Nucleus accumbens (tissue), 56 donors: ENCODE measurements around the gene CRELD1.

Experiments
- DNase-seq, 56 donors: peaks; one replicate each; lab custom pipeline; 2025; lab: John Stamatoyannopoulos, UW

The CRELD1 gene

DNA sequence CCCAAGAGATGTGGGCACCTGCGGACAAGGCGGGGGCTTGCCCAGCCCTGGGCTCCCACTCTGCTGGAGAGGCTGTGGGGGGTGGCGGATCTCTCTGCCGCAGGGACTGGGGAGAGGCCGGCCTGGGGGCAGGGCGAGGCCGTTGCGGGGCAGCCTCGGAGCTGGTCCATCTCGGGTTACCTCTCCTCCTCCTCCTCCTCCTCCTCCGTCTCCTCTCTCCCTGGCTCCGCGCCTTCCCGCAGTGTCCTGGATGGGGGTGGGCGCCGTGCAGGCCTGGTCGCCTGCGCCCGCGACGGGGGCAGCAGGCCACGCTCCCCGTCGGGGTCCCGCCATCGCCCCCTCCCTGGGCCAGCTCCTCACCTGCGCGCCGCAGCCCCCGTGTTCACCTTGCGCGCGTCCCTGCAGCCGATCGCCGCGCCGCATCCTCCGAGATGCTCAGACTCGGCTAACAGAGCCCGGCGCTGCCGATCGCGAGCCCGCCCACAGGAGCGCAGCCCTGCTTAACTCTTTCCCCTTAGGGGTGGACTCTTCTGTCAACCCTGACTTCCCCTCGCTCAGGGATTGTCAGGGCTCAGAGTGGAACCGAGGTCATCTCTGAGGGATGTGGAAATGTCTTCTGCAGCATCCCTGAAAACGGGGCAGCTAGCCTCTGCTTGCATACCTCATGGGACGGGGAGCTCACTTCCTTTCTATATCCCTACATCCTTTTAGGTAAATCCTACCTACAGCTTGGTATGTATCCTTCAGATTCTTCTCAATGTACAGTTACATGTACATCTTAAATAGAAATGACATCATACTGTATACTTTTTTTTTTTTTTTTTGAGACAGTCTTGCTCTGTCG, 18.6 kb downstream of the CRELD1 start, which contains the start of gene PRRT3:
PRRT3 (minus strand) TSS at position 447 of the 844 bp plus-strand sequence. CDS start 2,293 bp downstream, outside the sequence.
- DNase-seq, result peak in 21 of 56 donors; percentile 12 to 71 (median 44)

DNA sequence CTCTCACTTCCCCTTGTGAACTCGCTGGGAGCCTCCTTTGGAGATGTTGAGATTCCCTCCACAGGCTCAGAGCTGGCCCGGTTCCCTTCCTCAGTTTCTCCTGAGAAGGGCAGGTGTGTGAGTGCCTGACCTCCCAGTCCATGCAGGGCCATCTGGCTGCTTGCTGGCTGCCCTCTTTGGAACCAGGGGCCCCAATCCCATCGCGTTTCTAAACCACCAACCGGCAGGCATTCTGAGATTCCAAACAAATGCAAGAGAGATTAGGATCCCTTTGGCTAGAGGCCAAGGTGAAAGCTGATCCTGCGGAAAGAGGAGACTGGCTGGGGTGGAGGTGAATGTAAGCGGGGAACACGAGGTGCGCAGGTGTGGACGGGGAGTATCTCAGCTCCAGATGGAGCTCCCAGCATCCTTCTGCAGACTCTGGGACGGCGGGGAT, 21.5 kb downstream of the CRELD1 start:
- DNase-seq, result no peak

DNA sequence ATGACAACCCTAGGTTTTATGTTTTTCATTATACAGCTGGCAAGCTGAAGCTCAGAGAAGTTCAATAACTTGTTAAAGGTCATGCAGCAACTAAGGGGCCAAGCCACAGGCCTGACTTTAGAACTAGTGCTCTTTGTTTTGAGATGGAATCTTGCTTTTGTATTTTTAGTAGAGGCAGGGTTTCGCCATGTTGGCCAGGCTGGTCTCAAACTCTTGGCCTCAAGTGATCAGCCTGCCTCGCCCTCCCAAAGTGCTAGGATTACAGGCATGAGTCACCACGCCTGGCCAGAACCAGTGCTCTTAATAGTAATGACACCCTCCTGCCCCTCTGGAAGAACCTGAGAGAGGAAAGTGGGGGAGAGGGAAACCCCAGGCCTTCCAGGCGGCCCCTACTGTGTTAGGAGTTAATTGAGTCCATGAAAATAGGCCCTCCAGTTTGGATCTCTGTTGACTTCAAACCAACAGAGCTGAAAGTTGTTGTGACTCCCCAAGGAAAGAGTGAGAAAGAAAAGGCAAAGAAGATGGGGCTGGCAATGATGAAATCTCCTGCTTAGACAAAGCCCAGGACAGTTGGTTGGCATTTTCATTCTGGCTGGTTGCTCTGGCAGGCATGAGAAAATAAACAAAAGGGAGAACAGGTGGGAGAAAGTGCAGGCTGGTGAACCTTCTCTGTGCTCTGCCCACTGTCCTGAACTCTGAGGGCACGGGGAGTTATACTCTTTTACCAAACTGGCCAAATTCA, 22.1 kb downstream of the CRELD1 start:
- no peak for DNase-seq

DNA sequence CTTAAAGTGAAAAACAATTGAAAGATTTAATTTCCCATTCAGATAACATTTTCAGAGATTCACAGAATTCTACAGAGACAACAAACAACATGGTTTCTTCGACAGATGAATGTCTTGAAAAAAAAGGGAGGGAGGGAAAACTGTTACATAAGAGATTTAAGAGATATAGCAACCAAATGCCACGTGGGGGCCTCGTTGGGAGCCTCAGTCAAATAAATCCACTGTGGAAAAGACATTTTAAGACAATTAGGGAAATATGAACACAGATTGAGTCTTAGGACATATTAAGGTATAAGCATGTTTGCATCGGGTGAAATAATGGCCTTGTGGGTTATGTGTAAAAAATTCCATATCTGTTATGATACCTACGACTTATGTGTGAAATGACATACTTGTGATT, 23.6 kb downstream of the CRELD1 start:
- DNase-seq, result peak in 6 of 56 donors; percentile 14 to 58 (median 31)

DNA sequence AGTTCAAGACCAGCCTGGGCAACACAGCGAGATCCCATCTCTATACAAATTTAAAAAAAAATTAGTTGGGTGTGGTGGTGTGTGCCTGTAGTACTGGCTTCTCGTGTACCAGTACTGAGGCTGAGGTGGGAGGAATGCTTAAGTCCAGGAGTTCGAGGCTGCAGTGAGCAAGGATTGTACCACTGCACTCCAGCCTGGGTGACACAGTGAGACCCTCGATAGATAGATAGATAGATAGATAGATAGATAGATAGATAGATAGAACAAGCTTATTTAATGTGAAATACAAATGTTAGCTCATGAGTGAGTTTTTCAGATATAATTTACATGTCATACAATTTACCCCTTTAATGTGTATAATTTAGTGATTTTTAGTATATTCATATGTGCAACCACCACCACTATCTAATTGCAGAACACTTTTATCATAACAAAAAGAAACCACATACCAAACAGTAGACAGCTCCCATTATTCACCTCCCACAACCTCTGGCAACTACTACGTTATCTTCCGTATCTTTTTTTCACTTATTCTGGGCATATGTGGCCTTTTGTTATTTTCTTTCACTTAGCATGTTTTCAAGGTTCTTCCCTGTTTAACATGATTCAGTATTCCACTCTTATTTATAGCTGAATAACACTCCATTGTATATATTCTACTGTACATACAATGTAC, 31.7 kb downstream of the CRELD1 start:
- no peak for DNase-seq

DNA sequence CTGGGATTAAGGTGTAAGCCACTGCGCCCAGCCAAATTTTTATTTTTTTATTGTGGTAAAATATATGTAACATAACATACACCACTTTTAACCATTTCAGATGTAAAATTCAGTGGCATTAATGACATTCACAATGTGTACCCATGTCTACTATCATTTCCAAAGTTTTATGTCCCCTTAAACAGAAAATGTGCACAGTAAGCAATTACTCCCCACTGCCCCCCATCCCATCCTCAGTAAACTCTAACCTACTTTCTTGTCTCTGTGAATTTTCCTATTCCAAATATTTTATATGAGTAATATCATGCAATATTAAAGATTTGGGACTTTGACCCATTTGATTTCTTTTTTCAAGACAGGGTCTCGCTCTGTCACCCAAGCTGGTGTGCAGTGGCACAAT, 33.2 kb downstream of the CRELD1 start:
- DNase-seq, result no peak

DNA sequence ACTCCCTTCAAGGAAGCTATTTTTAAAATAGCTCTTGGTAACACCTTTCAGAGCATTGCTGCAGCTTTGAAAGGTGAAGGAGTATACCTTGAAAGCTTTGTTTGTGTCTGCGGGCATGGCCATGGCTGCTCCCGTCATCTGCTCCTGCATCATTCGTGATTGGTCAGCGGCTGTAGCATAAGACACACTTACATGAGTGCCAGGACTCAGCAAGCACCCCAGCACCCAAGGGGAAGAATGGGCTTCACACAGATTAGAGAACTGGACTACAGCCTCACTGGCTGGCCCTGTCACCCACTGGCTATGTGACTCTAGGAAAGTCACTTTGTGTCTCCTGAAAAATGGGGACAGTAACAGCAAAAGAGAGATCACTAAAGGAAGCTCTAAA, 36.0 kb downstream of the CRELD1 start:
- DNase-seq, result no peak

DNA sequence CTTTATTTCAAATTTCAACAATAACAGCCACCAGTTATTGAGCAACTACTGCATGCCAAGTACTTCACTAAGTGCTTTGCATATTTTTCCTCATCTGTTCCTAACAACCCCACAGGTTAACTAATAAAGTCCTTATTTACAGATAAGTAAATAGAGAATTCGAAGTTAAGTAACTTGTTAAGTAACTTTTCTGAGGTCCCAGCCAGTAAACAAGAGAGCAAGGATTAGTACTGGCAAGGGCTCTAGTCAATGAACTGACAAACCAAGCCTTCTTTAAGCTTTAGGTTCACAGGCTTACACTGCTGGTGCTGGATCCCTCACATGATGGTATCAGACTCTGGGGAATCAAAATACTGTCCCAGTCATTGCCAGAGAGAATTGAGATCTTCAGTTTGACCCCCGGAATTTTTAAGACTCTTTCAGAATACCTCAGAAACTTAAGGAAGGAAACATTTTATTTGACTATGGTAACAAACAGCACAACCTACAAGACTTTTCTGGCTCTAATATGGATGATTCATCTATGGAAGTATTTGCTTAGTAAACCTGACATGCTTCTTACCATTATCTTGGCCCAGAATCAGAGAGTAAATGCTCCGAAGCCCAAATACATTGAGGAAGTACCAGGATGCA, 36.5 kb downstream of the CRELD1 start:
- DNase-seq, result no peak

DNA sequence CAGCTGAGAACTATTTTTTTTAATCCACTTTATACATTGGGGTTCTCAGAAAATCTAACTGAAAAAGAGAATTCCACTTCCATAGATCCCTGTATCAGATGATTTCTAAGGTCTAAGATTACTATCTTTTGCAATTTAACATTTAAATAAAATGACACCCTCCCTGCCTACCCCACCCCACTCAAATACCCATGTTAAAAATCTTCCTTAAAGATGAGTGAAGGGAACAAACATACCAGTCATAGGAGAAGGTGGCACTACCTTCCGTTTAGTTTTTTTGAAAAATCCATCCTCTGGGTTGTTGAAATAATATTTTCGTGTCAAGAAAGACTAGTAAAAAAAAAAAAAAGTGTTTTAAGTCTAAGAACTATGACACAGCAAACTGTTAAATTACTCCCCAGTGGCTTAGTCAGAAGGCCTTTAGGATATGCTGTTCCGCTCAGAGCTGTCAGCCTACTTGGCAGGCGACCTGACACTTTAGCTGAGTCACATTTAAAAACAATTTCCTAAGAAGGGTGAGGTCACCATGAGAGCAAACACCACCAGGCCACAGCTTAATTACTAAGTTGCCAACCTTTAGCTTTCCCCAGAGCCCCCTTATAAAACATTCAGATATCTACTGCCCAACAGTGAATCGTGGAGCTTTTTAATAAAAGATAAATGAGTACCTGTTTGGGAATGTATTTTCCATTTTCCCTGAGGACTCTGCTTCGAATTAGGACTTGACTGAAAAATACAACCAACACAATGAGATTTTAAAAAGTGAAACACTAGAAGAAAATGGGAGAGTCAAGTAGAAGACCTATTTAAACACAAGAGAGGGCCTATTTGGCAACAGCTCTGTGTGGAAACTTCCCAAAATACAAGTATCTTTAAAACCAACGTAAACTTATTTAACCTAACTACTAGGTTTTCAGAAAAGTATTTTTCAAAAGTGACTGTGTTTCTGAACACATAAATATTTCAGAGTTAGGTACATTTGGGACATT, 43.4 kb downstream of the CRELD1 start:
- peak in 25 of 56 donors; percentile 2 to 54 (median 22) for DNase-seq

DNA sequence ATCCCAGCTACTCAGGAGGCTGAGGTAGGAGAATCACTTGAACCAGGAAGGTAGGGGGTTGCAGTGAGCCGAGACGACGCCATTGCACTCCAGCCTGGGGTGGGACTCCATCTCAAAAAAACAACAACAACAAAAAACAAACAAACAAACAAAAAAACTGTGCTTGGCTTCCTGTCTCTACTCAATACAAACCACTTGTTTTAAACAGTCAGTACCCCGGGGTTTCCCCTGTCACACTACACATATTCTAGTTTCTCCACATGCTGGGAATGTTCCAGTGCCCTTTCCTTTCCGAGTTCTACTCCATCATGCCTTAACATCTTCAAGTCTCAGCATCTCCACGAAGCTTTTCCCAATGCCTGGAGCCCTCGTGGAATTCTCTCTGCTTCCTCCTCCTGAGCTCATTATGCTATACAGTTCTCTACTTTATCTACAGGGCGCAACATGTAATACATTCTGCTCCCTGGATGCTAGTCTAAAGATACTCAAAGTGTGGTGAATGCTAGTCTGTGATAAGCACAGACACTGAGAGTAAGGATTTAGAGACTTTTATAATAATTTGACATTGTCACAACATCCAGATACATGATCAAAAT, 45.2 kb downstream of the CRELD1 start:
- DNase-seq, result no peak

DNA sequence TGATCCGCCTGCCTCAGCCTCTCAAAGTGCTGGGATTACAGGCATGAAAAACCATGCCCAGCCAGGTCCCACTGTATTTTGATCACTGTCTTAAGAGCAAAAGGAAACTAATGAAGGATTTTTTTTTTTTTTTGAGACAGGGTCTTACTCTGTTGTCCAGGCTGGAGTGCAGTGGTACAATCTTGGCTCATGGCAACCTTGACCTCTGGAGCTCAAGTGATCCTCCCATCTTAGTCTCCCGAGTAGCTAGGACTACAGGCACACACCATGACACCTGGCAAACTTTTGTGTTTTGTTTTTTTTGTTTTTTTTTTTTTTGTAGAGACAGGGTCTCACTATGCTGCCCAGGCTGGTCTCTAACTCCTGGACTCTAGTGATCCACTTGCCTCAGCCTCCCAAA, 46.6 kb downstream of the CRELD1 start:
- DNase-seq, result no peak

DNA sequence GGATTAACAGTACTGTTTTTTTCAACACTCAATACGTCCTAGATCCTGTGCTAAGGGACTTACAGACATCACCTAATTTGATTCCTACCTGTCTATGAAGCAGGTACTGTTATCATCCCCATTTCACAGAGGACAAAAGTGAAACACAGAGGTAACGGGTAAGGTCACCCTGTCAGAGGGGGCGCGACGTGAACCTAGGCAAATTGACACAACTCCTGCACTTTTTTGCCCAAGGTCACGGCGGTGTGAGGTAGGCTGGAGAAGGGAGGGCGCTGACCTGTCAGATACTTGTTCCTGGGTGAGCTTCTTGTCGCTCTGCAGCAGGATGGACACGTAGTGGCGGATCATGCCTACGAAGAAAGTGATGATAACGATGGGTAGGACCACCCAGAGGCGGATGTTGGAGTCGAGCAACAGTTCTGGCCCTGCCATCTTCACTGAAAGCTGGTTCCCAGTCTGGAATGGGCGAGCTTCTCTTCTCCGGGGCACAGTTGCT, 52.6 kb downstream of the CRELD1 start:
- DNase-seq, result no peak

DNA sequence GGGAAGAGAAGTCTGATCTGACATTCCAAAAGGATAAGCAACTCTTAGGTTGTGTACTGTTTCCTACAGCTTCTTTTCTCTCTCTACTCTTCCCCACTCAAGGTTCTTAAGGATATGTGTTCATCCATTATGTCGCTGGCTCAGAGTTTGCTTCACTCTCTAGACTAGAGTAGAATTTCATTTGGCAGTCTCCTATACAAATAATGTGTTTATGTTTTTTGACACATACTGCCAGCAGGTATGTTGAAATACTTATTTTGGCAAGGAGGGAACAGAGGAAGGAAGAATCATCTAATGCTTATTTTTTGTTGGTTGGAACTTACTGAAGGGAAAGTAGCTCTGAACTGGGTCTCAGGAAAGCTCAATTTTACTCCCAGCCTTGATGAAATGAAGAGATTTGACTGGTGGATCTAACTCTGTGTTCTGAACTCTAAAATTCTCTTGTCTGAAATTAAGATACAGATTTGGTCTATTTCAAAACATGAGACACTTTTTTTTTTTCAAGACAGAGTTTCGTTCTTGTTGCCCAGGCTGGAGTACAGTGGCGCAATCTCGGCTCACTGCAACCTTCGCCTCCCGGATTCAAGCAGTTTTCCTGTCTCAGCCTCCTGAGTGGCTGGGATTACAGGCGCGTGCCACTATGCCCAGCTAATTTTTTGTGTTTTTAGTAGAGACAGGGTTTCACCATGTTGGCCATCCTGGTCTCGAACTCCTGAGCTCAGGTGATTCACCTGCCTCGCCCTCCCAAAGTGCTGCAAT, 60.6 kb downstream of the CRELD1 start:
- no peak for DNase-seq
